Measurements from ENCODE around the gene PSTK. TPM values are rescaled to one million over a fixed set of nuclear protein-coding genes. Genes with fewer than 3 reads are reported as not detected.

The PSTK gene
- total RNA-seq, 4 donors from 2014 or later = 0.79 to 12.3 (median 1.7) TPM

DNA sequence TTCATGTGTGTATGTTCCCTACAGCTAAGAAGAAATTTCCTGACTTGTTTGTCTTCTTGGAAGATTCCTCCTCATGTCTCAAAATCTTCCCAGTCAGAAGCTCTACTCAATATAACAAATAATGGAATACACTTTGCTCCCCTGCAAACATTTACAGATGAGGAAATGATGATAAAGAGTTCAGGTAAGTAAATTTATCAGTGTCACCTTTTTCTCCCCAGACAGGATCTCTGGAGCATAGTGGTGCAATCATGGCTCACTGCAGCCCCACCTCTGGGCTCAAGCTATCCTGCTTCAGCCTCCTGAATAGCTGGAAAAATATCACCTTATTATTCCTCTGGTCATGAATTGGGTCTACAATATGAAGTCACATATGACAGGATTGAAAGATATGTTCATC lies 54.1 kb downstream of the PSTK start:
- no peak for TF ChIP-seq EP300 (IDR thresholded peaks at IDR 0.05)
- TF ChIP-seq, protein P1, sequence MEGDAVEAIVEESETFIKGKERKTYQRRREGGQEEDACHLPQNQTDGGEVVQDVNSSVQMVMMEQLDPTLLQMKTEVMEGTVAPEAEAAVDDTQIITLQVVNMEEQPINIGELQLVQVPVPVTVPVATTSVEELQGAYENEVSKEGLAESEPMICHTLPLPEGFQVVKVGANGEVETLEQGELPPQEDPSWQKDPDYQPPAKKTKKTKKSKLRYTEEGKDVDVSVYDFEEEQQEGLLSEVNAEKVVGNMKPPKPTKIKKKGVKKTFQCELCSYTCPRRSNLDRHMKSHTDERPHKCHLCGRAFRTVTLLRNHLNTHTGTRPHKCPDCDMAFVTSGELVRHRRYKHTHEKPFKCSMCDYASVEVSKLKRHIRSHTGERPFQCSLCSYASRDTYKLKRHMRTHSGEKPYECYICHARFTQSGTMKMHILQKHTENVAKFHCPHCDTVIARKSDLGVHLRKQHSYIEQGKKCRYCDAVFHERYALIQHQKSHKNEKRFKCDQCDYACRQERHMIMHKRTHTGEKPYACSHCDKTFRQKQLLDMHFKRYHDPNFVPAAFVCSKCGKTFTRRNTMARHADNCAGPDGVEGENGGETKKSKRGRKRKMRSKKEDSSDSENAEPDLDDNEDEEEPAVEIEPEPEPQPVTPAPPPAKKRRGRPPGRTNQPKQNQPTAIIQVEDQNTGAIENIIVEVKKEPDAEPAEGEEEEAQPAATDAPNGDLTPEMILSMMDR (IDR thresholded peaks at IDR 0.05) = no peak
- TF ChIP-seq POLR2A (IDR thresholded peaks at IDR 0.05) = no peak
- no peak for TF ChIP-seq POLR2AphosphoS5 (IDR thresholded peaks at IDR 0.05)
- ATAC-seq = no peak
- Histone ChIP-seq H3K36me3 (peaks cover 0 to 51% of the 10 kb centered on the region in 2 donors), H3K4me3 (no peak overlapping the region), H3K9me3 (no peaks in the 10 kb centered on the region), H3K4me1 (no peaks in the 10 kb centered on the region), H3K27me3 (no peaks in the 10 kb centered on the region), H3K27ac (no peak overlapping the region)

DNA sequence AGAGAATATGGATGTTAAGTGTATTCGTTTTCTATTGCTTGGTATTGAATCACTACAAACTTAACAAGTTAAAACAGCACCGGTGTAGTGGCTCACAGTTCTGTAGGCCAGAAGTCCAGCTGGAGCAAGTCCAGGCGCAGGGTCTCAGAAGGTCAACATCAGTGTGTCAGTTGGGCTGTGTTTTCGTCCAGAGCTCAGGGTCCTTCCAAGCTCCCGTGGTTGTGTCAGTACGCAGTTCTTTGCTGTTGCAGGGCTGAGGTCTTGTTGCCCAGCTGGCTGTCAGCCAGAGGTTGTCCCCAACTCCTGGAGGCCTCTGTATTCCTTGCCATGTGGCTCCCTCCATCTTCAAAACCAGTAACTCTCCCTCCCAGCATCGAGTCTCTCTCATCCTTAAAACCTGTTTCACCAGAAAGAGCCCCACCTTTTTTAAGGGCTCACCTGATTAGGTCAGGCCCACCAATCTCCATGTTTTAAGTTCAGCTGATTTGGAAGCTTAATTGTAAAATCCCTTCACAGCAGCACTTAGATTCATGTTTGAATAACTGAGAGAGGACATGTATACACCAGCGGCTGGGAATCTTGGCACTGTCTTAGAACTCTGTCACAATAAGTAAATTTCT lies 55.4 kb downstream of the PSTK start:
- H3K36me3 ChIP-seq = peaks cover 0 to 62% of the 10 kb centered on the region in 2 donors

DNA sequence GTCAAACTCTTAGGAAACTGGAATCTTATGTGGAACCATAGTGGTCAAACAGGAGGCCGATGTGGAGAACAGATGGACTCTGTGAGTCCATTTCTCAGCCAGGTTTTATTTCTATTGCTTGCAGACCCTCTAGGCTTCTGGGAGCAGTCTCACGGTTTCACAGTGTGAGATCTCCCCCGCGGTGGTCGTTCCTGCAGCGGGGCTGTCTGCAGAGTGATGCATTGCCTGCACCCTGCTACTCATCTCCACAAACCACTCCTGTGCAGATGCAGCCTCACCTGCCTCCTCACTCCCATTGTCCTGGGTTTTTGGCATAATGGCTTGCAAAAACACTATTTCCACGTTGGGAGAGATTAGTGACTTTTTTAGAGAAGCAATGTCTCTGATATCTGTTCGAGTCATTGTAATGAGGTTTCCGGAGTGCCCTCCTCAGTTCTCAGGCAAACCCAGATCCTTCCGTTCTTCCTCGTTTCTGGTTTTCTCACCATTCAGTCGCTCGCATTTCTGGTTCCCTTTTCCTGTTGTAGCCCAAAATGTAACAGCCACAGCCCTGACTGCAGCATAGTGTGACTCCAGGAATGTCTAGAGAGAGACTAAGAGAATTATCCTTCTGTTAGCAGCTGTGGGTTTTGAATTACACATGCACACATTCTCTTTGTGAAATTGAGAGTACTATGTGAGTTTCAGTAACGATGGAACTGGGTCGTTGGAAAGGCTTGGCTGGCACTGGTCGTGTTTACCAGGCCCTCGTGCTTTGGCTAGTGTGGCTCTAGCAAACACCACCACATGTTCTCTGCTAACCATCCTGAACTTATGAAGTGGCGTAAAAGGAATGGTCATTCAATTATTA lies 58.8 kb downstream of the PSTK start:
- Histone ChIP-seq H3K9me3 (no peaks in the 10 kb centered on the region), H3K4me1 (no peaks in the 10 kb centered on the region), H3K27me3 (no peaks in the 10 kb centered on the region), H3K27ac (no peak overlapping the region), H3K36me3 (peaks cover 0 to 95% of the 10 kb centered on the region in 2 donors), H3K4me3 (no peak overlapping the region)
- ATAC-seq = no peak
- 62 to 67% methylated on average over 10 to 18 of the region's 18 CpGs for WGBS, 2 donors (ENCODE audit: low coverage in 1 of 2)
- TF ChIP-seq POLR2AphosphoS5 (IDR thresholded peaks at IDR 0.05) (no peak), EP300 (IDR thresholded peaks at IDR 0.05) (no peak), POLR2A (IDR thresholded peaks at IDR 0.05) (no peak)
- TF ChIP-seq, protein P1 (IDR thresholded peaks at IDR 0.05) = no peak

More for the DNA sequence above, 55.4 kb downstream of the PSTK start:
- H3K9me3 ChIP-seq = no peaks in the 10 kb centered on the region
- no peaks in the 10 kb centered on the region for H3K4me1 ChIP-seq
- no peaks in the 10 kb centered on the region for H3K27me3 ChIP-seq
- ATAC-seq = no peak
- H3K27ac ChIP-seq = no peak overlapping the region
- WGBS, 2 donors (ENCODE audit: low coverage in 1 of 2) = 81 to 89% methylated on average over 7 of the region's 8 CpGs
- H3K4me3 ChIP-seq = no peak overlapping the region
- TF ChIP-seq POLR2AphosphoS5 (IDR thresholded peaks at IDR 0.05) (no peak), EP300 (IDR thresholded peaks at IDR 0.05) (no peak), POLR2A (IDR thresholded peaks at IDR 0.05) (no peak)
- TF ChIP-seq, protein P1 (IDR thresholded peaks at IDR 0.05) = no peak

DNA sequence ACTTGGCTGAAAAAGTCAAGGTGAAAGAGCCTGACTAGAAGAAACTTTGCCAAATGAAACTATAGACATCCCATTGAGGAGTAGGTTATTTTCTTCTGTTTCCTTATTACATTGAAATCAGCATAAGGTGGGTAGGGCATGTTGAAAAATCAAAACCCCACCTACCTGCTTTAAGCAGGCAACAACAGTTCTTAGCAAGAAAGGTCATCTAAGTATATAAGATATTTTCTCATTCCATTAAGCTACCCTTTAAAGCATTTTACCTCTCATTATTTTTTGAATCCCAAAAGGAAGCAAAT lies 59.4 kb downstream of the PSTK start:
- peaks cover 2 to 97% of the 10 kb centered on the region in 2 donors for H3K36me3 ChIP-seq
- TF ChIP-seq POLR2A (IDR thresholded peaks at IDR 0.05) (no peak), POLR2AphosphoS5 (IDR thresholded peaks at IDR 0.05) (no peak), EP300 (IDR thresholded peaks at IDR 0.05) (no peak)
- TF ChIP-seq, protein P1 (IDR thresholded peaks at IDR 0.05) = no peak

More for the DNA sequence above, 59.4 kb downstream of the PSTK start:
- no peaks in the 10 kb centered on the region for H3K4me1 ChIP-seq
- H3K27ac ChIP-seq = no peak overlapping the region
- H3K27me3 ChIP-seq = no peaks in the 10 kb centered on the region
- ATAC-seq = no peak
- no peak overlapping the region for H3K4me3 ChIP-seq
- H3K9me3 ChIP-seq = no peaks in the 10 kb centered on the region

Other genes with a start within 250 kb of the PSTK start
- 1 to 10 TPM in 1 of 4 donors, under 1 TPM in 3; 0.31 to 1.4 (median 0.42) TPM for gene CUZD1, start 134.5 kb upstream of the PSTK start, total RNA-seq
- 1 to 10 TPM in 3 of 4 donors, not detected in 1; 1.6 to 2.8 (median 2.6) TPM for gene FAM24B, start 100.8 kb upstream of the PSTK start, total RNA-seq
- gene FAM24A, start 69.8 kb upstream of the PSTK start, total RNA-seq = not detected
- 10 to 100 TPM in 1 of 4 donors, 1 to 10 TPM in 3; 4.0 to 12.9 (median 7.1) TPM for gene C10orf88, start 26.2 kb upstream of the PSTK start, total RNA-seq
- gene IKZF5, start 28.4 kb downstream of the PSTK start, total RNA-seq = 10 to 100 TPM in 2 of 4 donors, 1 to 10 TPM in 2; 5.8 to 14.3 (median 9.5) TPM
- gene ACADSB, start 28.6 kb downstream of the PSTK start, total RNA-seq = 10 to 100 TPM; 12.1 to 28.2 (median 16.3) TPM
- gene HMX3, start 155.6 kb downstream of the PSTK start, total RNA-seq = 1 to 10 TPM in 1 of 4 donors, not detected in 3; 1.1 TPM
- not detected for gene HMX2, start 167.7 kb downstream of the PSTK start, total RNA-seq
- gene BUB3, start 174.0 kb downstream of the PSTK start, total RNA-seq = 100 to 1,000 TPM in 1 of 4 donors, 10 to 100 TPM in 3; 69.4 to 103 (median 75.9) TPM